IPS-18c (cell line): ENCODE data around the gene MTHFD1L.
"Not testable (repeated sequence)": the region's sequence is repeated elsewhere in the genome, so short reads cannot be mapped to it uniquely, and the experiment has no call there.

Source experiments
- H3K4me3 ChIP-seq: 2 replicates; pipeline ENCODE4 v1.7.0; 2013; ENCODE audit warnings: low read depth, mild to moderate bottlenecking, low read length, moderate library complexity; ENCODE audit not compliant: insufficient read depth
- H3K9me3 ChIP-seq: one replicate; pipeline ENCODE4 v1.6.1; 2013; ENCODE audit warnings: mild to moderate bottlenecking, low read length, moderate library complexity; ENCODE audit not compliant: control insufficient read depth, insufficient read depth

The MTHFD1L gene

DNA sequence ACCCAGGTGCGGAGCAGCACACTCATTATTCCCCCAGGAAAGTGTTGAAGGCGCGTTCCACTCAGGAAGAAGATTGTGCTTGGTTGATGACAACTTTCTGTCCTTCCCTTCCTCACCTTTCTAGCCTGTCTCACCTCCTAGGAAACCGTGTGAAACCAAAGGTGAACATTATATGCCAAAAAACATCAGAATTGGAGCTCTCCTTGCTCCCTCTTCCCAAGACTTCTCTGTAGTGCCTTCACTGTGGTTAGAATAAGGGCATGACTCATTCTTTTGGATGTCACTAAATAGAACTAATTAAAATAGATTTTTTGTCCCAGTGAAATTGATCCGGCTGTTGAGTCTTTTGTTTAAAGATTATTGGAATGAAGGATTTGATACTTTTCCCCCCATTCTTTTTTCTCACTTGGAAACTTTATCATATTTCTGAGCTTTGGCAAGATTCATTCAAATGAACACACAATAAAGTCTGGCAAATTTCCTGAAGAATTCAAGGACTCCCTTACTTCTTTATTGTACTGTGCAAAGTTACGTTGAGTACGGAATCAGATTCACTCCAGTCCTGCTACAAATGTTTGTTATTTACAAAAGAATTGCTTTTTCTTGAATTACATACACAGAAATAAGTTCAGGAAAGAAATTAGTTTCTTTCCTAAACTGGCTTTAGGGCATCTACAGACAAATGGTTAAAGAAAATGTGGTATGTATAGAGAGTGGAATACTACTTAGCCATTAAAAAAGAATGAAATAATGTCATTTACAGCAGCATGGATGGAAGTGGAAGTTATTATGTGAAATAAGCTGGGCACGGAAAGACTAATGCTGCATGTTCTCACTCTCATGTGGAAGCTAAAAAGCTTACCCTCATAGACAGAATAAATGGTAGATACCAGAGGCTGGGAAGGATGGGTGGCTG is 231.4 kb downstream of the MTHFD1L start:
- Histone ChIP-seq H3K4me3 (no peak overlapping the region), H3K9me3 (no peaks in the 10 kb centered on the region)

DNA sequence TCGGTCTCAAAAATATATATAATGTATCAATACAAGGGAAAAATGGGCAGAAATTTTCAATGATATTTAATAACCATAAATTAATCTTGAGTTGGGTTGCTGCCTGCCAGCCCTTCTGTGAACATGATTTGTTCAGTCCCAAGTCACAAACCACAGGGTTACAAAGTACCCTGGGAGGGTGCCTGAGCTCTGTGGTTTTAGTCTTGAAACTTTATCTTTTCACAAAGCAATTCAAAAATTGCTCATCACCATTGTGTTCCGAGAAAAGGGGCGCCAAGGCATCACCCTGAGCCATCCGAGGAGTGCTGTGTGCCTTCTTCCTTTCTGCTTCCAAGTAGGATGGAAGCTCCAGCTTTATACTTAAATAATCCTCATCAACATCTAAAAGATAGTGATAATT is 232.7 kb downstream of the MTHFD1L start:
- Histone ChIP-seq H3K9me3 (no peaks in the 10 kb centered on the region), H3K4me3 (no peak overlapping the region)

GRCh38 chr6:151100326-151100725 is 234.8 kb downstream of the MTHFD1L start:
- H3K4me3 ChIP-seq: no peak overlapping the region
- no peaks in the 10 kb centered on the region for H3K9me3 ChIP-seq

GRCh38 chr6:151101161-151101815 is 235.8 kb downstream of the MTHFD1L start:
- Histone ChIP-seq H3K9me3 (no peaks in the 10 kb centered on the region), H3K4me3 (no peak overlapping the region)

DNA sequence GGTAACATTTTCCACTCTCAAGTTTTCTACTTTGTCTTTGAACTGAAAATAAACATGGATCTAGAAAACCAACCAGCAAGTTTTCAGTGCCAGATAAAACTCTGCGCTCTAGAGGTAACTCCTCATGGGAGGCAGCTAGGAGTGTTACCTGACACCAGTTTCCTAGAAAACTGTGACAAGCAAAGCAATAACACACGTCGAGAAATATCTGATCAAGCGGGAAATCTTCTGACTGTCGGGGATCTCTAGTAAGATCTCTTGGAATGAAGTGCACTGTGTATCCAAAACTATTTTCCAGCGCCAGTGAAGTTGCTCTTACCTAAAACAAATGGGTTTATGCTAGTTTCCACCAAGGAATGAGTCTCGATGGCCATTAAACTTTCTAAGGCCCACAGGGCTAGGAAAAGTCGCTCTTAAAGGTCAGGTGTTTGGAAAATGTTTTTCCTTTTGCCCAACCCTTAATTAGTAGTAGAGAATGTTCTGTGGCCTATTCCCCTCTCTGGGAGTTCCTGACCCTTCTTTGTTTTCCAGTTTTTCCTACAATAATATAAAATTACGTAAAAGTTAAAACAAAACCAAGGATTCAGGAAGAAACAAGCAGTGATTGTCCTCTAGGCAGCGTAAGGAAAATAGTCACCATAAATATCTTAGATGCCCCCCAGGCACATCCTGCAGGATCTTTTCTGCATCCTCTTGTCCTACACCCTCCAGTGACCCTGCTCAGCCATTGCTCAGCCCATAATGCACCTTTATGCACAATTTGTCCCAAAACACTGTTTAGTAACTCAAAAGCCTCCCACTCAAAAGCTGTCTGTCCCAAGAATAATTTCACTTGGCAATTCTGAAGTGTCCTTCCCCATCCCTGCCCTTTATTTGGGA is 236.6 kb downstream of the MTHFD1L start:
- H3K9me3 ChIP-seq: no peaks in the 10 kb centered on the region
- H3K4me3 ChIP-seq: no peak overlapping the region

DNA sequence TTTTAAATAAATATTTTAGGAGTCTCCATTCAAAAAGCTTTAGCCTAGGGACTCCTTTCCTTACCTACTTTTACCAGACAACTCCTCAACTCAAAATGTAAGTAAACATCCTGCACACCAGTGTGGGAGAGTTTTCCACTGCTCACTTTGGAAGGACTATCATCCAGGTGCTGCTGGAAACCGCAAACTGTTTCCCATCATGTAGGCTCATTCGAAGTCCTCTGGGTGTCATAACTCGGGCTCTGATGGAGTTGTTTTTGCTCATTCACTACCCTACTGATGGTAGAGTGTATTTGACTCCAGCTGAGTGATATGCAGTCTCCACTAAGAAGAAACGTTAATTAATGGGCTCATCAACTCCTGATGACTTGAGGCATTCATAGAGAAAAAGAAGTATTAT is 237.8 kb downstream of the MTHFD1L start:
- no peak overlapping the region for H3K4me3 ChIP-seq
- H3K9me3 ChIP-seq: peaks cover 2% of the 10 kb centered on the region

- Histone ChIP-seq H3K4me3 (no peak overlapping the region), H3K9me3 (peaks cover 2% of the 10 kb centered on the region)
These were observed 242.5 kb downstream of the MTHFD1L start for GRCh38 chr6:151107897-151108427.

- peaks cover 2% of the 10 kb centered on the region for H3K9me3 ChIP-seq
These were observed 243.0 kb downstream of the MTHFD1L start for GRCh38 chr6:151108548-151108947.

GRCh38 chr6:151109361-151109760 is 243.9 kb downstream of the MTHFD1L start:
- Histone ChIP-seq H3K9me3 (peaks cover 4% of the 10 kb centered on the region), H3K4me3 (no peak overlapping the region)

More at GRCh38 chr6:151108548-151108947, 243.0 kb downstream of the MTHFD1L start:
- no peak overlapping the region for H3K4me3 ChIP-seq

DNA sequence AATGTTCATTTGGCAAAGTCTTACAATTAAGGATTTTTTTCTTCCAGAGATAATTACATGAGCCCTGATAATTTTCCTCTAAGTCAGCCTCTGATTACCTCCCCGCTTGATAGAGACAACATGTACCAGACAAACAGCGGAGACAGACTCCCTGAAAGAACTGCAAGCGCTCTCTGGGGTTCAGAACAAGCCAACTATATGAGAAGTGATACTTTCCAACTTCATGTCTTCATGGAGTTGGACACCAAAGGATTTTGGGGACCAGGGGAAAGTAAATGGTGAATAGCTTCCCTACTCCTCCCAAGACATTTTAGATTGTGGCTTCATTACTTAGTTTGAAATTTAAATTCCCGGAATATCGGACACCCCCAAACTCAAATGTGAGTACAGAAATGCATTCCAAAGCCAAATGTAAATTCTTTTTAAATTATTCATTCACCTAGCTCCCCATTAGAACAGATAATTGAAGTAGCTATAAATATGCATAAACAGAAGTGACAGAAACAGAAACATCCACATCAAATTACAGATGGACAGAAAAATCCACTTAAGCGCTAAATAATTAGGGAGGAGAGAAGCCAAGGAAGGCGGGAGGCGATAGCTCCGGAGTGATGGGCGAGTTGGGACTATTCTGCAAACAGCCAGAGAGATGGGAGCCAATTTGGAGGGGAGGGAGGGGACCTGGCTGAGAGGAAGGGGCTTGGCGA is 244.5 kb downstream of the MTHFD1L start:
- H3K9me3 ChIP-seq: peaks cover 4% of the 10 kb centered on the region
- no peak overlapping the region for H3K4me3 ChIP-seq

DNA sequence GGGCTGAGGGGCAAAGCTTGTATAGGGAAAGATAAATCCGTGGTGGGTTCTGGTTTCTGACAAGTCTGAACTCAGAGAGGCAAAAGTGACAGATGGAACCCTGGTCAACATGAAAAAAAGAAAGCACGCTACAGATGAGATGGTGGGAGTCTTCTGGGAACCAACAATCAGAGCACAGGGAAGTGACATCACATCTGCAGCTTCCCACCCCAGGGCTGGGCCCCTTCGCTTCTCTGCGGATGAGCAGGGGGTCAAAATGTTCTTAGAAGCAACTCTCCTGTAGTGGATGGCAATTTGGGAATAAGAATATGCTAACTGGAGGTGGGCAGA is 245.0 kb downstream of the MTHFD1L start:
- Histone ChIP-seq H3K4me3 (no peak overlapping the region), H3K9me3 (peaks cover 4% of the 10 kb centered on the region)

DNA sequence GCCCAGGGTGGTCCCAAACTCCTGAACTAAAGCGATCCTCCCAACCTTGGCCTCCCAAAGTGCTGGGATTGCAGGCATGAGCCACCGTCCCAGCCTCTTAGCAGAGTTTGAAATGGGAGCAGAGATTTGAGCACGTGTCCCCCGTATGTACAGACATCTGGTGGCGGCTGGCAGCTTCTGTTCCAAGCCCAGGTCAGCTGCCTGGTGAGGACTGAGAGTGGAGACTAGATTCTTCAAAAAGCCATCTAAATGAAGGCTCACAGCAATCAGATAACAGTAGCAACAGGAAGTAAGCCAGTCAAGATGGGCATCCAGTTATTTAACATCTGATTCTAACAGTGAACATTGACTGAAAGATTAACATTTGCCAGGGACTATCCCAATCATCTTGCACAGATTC is 246.2 kb downstream of the MTHFD1L start:
- H3K9me3 ChIP-seq: peaks cover 4% of the 10 kb centered on the region
- H3K4me3 ChIP-seq: no peak overlapping the region

DNA sequence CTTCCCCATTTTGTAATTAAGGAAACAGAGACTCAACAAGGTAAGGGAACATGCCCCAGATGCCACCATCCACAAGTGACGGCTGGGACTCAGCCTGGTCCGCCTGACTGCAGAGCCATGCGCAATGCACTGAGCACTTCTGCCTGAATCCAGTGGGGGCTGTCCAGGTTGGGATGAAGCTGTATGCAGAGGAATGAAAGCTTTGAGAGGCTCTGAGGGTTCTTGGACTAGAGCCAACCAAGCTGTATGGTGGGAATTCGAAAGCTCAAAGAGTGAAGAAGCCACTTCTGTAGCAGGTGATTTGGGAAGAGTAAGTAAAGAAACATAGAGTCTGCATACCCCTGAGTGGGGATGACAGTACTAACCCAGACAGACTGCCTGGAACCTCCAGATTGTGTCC is 246.6 kb downstream of the MTHFD1L start:
- Histone ChIP-seq H3K4me3 (no peak overlapping the region), H3K9me3 (peaks cover 4% of the 10 kb centered on the region)

DNA sequence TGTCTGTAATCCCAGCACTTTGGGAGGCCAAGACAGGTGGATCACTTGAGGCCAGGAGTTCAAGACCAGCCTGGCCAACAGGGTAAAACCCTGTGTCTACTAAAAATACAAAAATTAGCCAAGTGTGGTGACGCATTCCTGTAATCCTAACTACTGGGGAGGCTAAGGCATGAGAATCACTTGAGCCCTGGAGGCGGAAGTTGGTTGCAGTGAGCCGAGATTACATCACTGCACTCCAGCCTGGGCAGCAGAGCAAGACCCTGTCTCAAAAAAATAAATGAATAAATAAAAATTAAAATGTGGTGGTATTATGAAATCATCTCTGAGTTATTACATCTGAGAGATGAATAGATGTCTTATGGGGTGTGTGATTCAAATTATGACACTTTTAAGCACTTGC is 247.4 kb downstream of the MTHFD1L start:
- H3K4me3 ChIP-seq, H3K9me3 ChIP-seq: not testable (repeated sequence)

DNA sequence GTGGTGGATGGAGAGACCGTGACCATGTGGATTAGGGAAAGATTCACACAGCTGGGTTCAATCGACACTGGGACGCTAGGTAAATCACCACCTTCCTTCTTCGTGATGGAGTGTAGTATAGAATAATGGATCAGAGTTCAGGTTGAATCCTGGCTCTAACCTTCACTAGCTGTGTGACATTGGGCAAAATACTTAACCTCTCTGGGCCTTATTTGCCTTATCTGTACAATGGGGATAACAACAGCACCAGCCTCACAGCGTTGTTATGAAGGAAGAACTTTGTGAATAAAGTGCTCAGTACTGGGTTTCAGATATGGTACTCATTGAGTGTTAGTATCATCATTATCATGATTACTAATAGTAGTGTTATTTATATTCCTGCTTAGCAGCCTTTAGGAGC is 248.1 kb downstream of the MTHFD1L start:
- Histone ChIP-seq H3K4me3 (no peak overlapping the region), H3K9me3 (peaks cover 2% of the 10 kb centered on the region)

GRCh38 chr6:151118461-151119123 is 253.1 kb downstream of the MTHFD1L start:
- peaks cover 2% of the 10 kb centered on the region for H3K9me3 ChIP-seq
- H3K4me3 ChIP-seq: no peak overlapping the region
